ENCODE data around the gene LRMDA. TPM values are rescaled to one million over a fixed set of nuclear protein-coding genes. Genes with fewer than 3 reads are reported as not detected.

The LRMDA gene
- total RNA-seq, 2 experiments from 2014 or later, result not detected

- Histone ChIP-seq H3K36me3 (ENCODE audit: insufficient read depth, low read length) (no peaks in the 10 kb centered on the region), H3K4me1 (ENCODE audit: insufficient read depth, low read length, poor library complexity, severe bottlenecking) (no peaks in the 10 kb centered on the region), H3K9me3 (ENCODE audit: low read length) (no peaks in the 10 kb centered on the region), H3K79me2 (ENCODE audit: insufficient read depth, low read depth, low read length) (no peaks in the 10 kb centered on the region), H3K4me3 (ENCODE audit: low read depth, low read length, poor library complexity, severe bottlenecking) (no peak overlapping the region), H3K27ac (ENCODE audit: low read depth, low read length, poor library complexity, severe bottlenecking) (no peak overlapping the region), H3K4me2 (ENCODE audit: low read length) (no peak overlapping the region), H4K20me1 (ENCODE audit: insufficient read depth, low read length) (no peaks in the 10 kb centered on the region), H3K9me2 (ENCODE audit: insufficient read depth, low read length) (no peaks in the 10 kb centered on the region), H2AFZ (ENCODE audit: low read length) (no peak overlapping the region)
- ChIA-PET POLR2A (interaction anchor here (0.7 kb wide), 1 partner anchor 23 kb away, joined by 4 read pairs; no protein-coding TSS in a partner anchor), CTCF (ENCODE audit: unreplicated experiment) (interaction anchor here (0.6 kb wide), 1 partner anchor 165 kb away, joined by 3 read pairs; no protein-coding TSS in a partner anchor)
- TF ChIP-seq EZH2phosphoT487 (IDR thresholded peaks at IDR 0.05; ENCODE audit: borderline replicate concordance, low read depth, low read length), result no peak
- TF ChIP-seq CTCF (conservative IDR thresholded peaks at IDR 0.05; ENCODE audit: low read length), result no peak
- DNase-seq (ENCODE audit: low spot score), result no peak
- intact Hi-C loops (cut with micrococcal nuclease; ENCODE audit: unreplicated experiment), result no loop called here
- BruUV-seq (replicated peaks), result no TSS peak
Measured at GRCh38 chr10:76033457-76034196, 602.2 kb downstream of the LRMDA start.

- no peaks in the 10 kb centered on the region for H3K9me2 ChIP-seq (ENCODE audit: insufficient read depth, low read length)
- DNase-seq (ENCODE audit: low spot score), result no peak
- POLR2A ChIA-PET, result interaction anchor here (0.7 kb wide), 1 partner anchor 151 kb away, joined by 5 read pairs; no protein-coding TSS in a partner anchor
- intact Hi-C loops (cut with micrococcal nuclease; ENCODE audit: unreplicated experiment), result no loop called here
- H3K4me3 ChIP-seq (ENCODE audit: low read depth, low read length, poor library complexity, severe bottlenecking), result no peak overlapping the region
- no peaks in the 10 kb centered on the region for H3K4me1 ChIP-seq (ENCODE audit: insufficient read depth, low read length, poor library complexity, severe bottlenecking)
- no peak overlapping the region for H3K4me2 ChIP-seq (ENCODE audit: low read length)
- H4K20me1 ChIP-seq (ENCODE audit: insufficient read depth, low read length), result no peaks in the 10 kb centered on the region
- no peaks in the 10 kb centered on the region for H3K36me3 ChIP-seq (ENCODE audit: insufficient read depth, low read length)
- no peak overlapping the region for H2AFZ ChIP-seq (ENCODE audit: low read length)
- H3K27ac ChIP-seq (ENCODE audit: low read depth, low read length, poor library complexity, severe bottlenecking), result no peak overlapping the region
- H3K9me3 ChIP-seq (ENCODE audit: low read length), result no peaks in the 10 kb centered on the region
- no peak for TF ChIP-seq EZH2phosphoT487 (IDR thresholded peaks at IDR 0.05; ENCODE audit: borderline replicate concordance, low read depth, low read length)
- CTCF ChIA-PET (ENCODE audit: unreplicated experiment), result interaction anchor here (0.6 kb wide), 1 partner anchor 164 kb away, joined by 3 read pairs; no protein-coding TSS in a partner anchor
- BruUV-seq (replicated peaks), result no TSS peak
- no peaks in the 10 kb centered on the region for H3K79me2 ChIP-seq (ENCODE audit: insufficient read depth, low read depth, low read length)
Measured at GRCh38 chr10:76034353-76035205, 603.2 kb downstream of the LRMDA start.

- CTCF ChIA-PET (ENCODE audit: unreplicated experiment), result no interaction called here
- H3K4me3 ChIP-seq (ENCODE audit: low read depth, low read length, poor library complexity, severe bottlenecking), result no peak overlapping the region
- no peaks in the 10 kb centered on the region for H3K36me3 ChIP-seq (ENCODE audit: insufficient read depth, low read length)
- no peaks in the 10 kb centered on the region for H3K4me1 ChIP-seq (ENCODE audit: insufficient read depth, low read length, poor library complexity, severe bottlenecking)
- H3K9me2 ChIP-seq (ENCODE audit: insufficient read depth, low read length), result no peaks in the 10 kb centered on the region
- H3K27ac ChIP-seq (ENCODE audit: low read depth, low read length, poor library complexity, severe bottlenecking), result no peak overlapping the region
- H2AFZ ChIP-seq (ENCODE audit: low read length), result no peak overlapping the region
- no peaks in the 10 kb centered on the region for H3K9me3 ChIP-seq (ENCODE audit: low read length)
- POLR2A ChIA-PET, result interaction anchor here (0.7 kb wide), 1 partner anchor 152 kb away, joined by 5 read pairs; no protein-coding TSS in a partner anchor
- H3K4me2 ChIP-seq (ENCODE audit: low read length), result no peak overlapping the region
- intact Hi-C loops (cut with micrococcal nuclease; ENCODE audit: unreplicated experiment), result no loop called here
- H4K20me1 ChIP-seq (ENCODE audit: insufficient read depth, low read length), result no peaks in the 10 kb centered on the region
- no peaks in the 10 kb centered on the region for H3K79me2 ChIP-seq (ENCODE audit: insufficient read depth, low read depth, low read length)
- TF ChIP-seq EZH2phosphoT487 (IDR thresholded peaks at IDR 0.05; ENCODE audit: borderline replicate concordance, low read depth, low read length) (no peak), CTCF (conservative IDR thresholded peaks at IDR 0.05; ENCODE audit: low read length) (no peak)
- no peak for DNase-seq (ENCODE audit: low spot score)
- no TSS peak for BruUV-seq (replicated peaks)
Measured at GRCh38 chr10:76035206-76036110, 604.0 kb downstream of the LRMDA start.

Measured in OCI-LY7 (cell line).